ENCODE measurements around the gene SLC1A1. TPM values are rescaled to one million over a fixed set of nuclear protein-coding genes. Genes with fewer than 3 reads are reported as not detected.
"Not testable (repeated sequence)": the region's sequence is repeated elsewhere in the genome, so short reads cannot be mapped to it uniquely, and the experiment has no call there.

The SLC1A1 gene
- total and polyA plus RNA-seq, 2 experiments from 2014 or later = 34.6 to 47.6 TPM

DNA sequence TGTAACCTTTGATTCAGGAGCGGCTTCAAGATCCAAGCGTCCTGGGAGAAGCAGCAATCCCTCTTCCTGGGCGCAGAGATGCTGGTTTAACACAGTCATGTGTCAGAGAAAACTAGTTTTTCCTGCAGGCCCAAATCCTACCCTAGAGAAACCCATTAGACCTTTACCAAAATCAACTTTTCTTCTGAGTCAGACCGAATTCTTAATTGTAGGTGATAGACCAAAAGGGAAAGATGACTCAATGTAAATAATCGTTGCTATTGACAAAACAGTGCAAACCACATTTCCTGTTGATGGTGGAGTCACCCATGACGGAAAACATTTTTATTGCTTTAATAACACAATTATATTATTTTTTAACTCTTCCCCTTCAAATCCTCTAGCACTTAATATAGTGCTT, 40.1 kb downstream of the SLC1A1 start:
- Histone ChIP-seq H3K9me3 (ENCODE audit: low read depth) (no peaks in the 10 kb centered on the region), H3K27ac (peak overlapping the region; percentile 59), H2AFZ (no peak overlapping the region), H3K79me2 (ENCODE audit: insufficient read depth) (peaks cover 13% of the 10 kb centered on the region), H3K9ac (no peak overlapping the region), H3K27me3 (replicated peaks; ENCODE audit: insufficient read depth) (no peaks in the 10 kb centered on the region), H3K9me2 (ENCODE audit: insufficient read depth) (no peaks in the 10 kb centered on the region), H3K4me1 (ENCODE audit: insufficient read depth) (peaks cover 7% of the 10 kb centered on the region), H3F3A (ENCODE audit: insufficient read depth) (peaks cover 7% of the 10 kb centered on the region), H3K4me2 (ENCODE audit: unreplicated experiment) (no peak overlapping the region), H3K36me3 (ENCODE audit: low read depth) (no peaks in the 10 kb centered on the region), H4K20me1 (ENCODE audit: insufficient read depth) (no peaks in the 10 kb centered on the region), H3K4me3 (no peak overlapping the region)
- TF ChIP-seq EZH2 (IDR thresholded peaks at IDR 0.05; ENCODE audit: insufficient read depth, poor library complexity, severe bottlenecking) (no peak), EZH2phosphoT487 (IDR thresholded peaks at IDR 0.05; ENCODE audit: insufficient read depth, low read depth) (no peak)
- 56% methylated on average over 6 of the region's 6 CpGs for WGBS, 2 experiments (ENCODE audit: low coverage in 1 of 2, low lambda C conversion rate in 2 of 2, missing lambda C conversion rate in 2 of 2)
- in situ Hi-C loops (cut with MboI) = no loop called here
- peak; percentile 70 for DNase-seq

- H3K79me2 ChIP-seq (ENCODE audit: insufficient read depth); H3K4me2 ChIP-seq (ENCODE audit: unreplicated experiment); H3K9ac ChIP-seq; in situ Hi-C loops (cut with MboI); H3F3A ChIP-seq (ENCODE audit: insufficient read depth); H2AFZ ChIP-seq; H3K27me3 ChIP-seq (replicated peaks; ENCODE audit: insufficient read depth); H3K36me3 ChIP-seq (ENCODE audit: low read depth); H3K4me1 ChIP-seq (ENCODE audit: insufficient read depth); H4K20me1 ChIP-seq (ENCODE audit: insufficient read depth); H3K4me3 ChIP-seq; H3K9me2 ChIP-seq (ENCODE audit: insufficient read depth); H3K9me3 ChIP-seq (ENCODE audit: low read depth): not testable (repeated sequence)
- DNase-seq = peak; percentile 90
- peak overlapping the region; percentile 59 for H3K27ac ChIP-seq
- WGBS, 2 experiments (ENCODE audit: low coverage in 1 of 2, low lambda C conversion rate in 2 of 2, missing lambda C conversion rate in 2 of 2) = 46 to 54% methylated on average over 3 of the region's 3 CpGs
These were observed 40.6 kb downstream of the SLC1A1 start for GRCh38 chr9:4530831-4531230.

- not testable (repeated sequence) for H3K4me2 ChIP-seq (ENCODE audit: unreplicated experiment)
These were observed 41.1 kb downstream of the SLC1A1 start for GRCh38 chr9:4531355-4531754.

GRCh38 chr9:4533881-4534280, 43.6 kb downstream of the SLC1A1 start:
- H3K36me3 ChIP-seq (ENCODE audit: low read depth); H3K9me3 ChIP-seq (ENCODE audit: low read depth); H3K4me1 ChIP-seq (ENCODE audit: insufficient read depth); H3K27ac ChIP-seq; in situ Hi-C loops (cut with MboI); H3K4me2 ChIP-seq (ENCODE audit: unreplicated experiment); H3K9ac ChIP-seq; H2AFZ ChIP-seq; H3K79me2 ChIP-seq (ENCODE audit: insufficient read depth); H4K20me1 ChIP-seq (ENCODE audit: insufficient read depth); H3K4me3 ChIP-seq; DNase-seq; H3K27me3 ChIP-seq (replicated peaks; ENCODE audit: insufficient read depth); H3K9me2 ChIP-seq (ENCODE audit: insufficient read depth): not testable (repeated sequence)
- 49% methylated on average over 2 of the region's 2 CpGs for WGBS, 2 experiments (ENCODE audit: low coverage in 1 of 2, low lambda C conversion rate in 2 of 2, missing lambda C conversion rate in 2 of 2)
- peaks cover 10% of the 10 kb centered on the region for H3F3A ChIP-seq (ENCODE audit: insufficient read depth)

More at GRCh38 chr9:4531355-4531754, 41.1 kb downstream of the SLC1A1 start:
- 60 to 66% methylated on average over 8 of the region's 8 CpGs for WGBS, 2 experiments (ENCODE audit: low coverage in 1 of 2, low lambda C conversion rate in 2 of 2, missing lambda C conversion rate in 2 of 2)
- H4K20me1 ChIP-seq (ENCODE audit: insufficient read depth); H3K27me3 ChIP-seq (replicated peaks; ENCODE audit: insufficient read depth); H2AFZ ChIP-seq; H3F3A ChIP-seq (ENCODE audit: insufficient read depth); H3K4me3 ChIP-seq; H3K4me1 ChIP-seq (ENCODE audit: insufficient read depth); H3K9ac ChIP-seq; H3K9me2 ChIP-seq (ENCODE audit: insufficient read depth); in situ Hi-C loops (cut with MboI); H3K79me2 ChIP-seq (ENCODE audit: insufficient read depth); DNase-seq; H3K27ac ChIP-seq; H3K9me3 ChIP-seq (ENCODE audit: low read depth); H3K36me3 ChIP-seq (ENCODE audit: low read depth): not testable (repeated sequence)

DNA sequence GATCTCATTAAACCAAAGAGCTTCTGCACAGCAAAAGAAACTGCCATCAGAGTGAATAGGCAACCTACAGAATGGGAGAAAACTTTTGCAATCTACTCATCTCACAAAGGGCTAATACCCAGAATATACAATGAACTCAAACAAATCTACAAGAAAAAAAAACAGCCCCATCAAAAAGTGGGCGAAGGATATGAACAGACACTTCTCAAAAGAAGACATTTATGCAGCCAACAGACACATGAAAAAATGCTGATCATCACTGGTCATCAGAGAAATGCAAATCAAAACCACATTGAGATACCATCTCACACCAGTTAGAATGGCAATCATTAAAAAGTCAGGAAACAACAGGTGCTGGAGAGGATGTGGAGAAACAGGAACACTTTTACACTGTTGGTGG, 45.9 kb downstream of the SLC1A1 start:
- H3K4me3 ChIP-seq; H3K9me3 ChIP-seq (ENCODE audit: low read depth); H3F3A ChIP-seq (ENCODE audit: insufficient read depth); H3K4me2 ChIP-seq (ENCODE audit: unreplicated experiment); H4K20me1 ChIP-seq (ENCODE audit: insufficient read depth); H3K9me2 ChIP-seq (ENCODE audit: insufficient read depth); H3K27me3 ChIP-seq (replicated peaks; ENCODE audit: insufficient read depth); H3K9ac ChIP-seq; H3K4me1 ChIP-seq (ENCODE audit: insufficient read depth); H3K27ac ChIP-seq; in situ Hi-C loops (cut with MboI); H3K79me2 ChIP-seq (ENCODE audit: insufficient read depth); H2AFZ ChIP-seq; H3K36me3 ChIP-seq (ENCODE audit: low read depth); DNase-seq: not testable (repeated sequence)
- 38 to 88% methylated on average over 1 of the region's 1 CpG for WGBS, 2 experiments (ENCODE audit: low coverage in 1 of 2, low lambda C conversion rate in 2 of 2, missing lambda C conversion rate in 2 of 2)

All from GM23248 (cell line).